K562 (cell line): ENCODE measurements around the gene NDUFB10.

Experiments
- CBFB ChIP-seq: sonication (generic); formaldehyde crosslinking; IDR thresholded peaks from 2 replicates; pipeline ENCODE4 v1.4.0; 2020; ENCODE audit warnings: mild to moderate bottlenecking, missing genetic modification reagents
- EP300 ChIP-seq: IDR thresholded peaks from 2 replicates; pipeline ENCODE4 v1.6.1; 2012; ENCODE audit warnings: low read length, improper control_type of control experiment
- ILF3 ChIP-seq: fragments of 450-650 bp; IDR thresholded peaks from 2 replicates; pipeline ENCODE4 v1.6.1; 2018; ENCODE audit warnings: antibody characterized with exemption, mild to moderate bottlenecking, moderate library complexity, borderline replicate concordance
- NR1H2 ChIP-seq: sonication (generic); formaldehyde crosslinking; IDR thresholded peaks from 2 replicates; pipeline ENCODE4 v1.4.0; 2020; ENCODE audit warnings: mild to moderate bottlenecking, missing genetic modification reagents
- POLR2A ChIP-seq: fragments of 450-650 bp; conservative IDR thresholded peaks from 2 replicates; pipeline ENCODE4 v1.6.1; 2016
- RB1 ChIP-seq: fragments of 450-650 bp; IDR thresholded peaks from 2 replicates; pipeline ENCODE4 v1.6.1; 2017; ENCODE audit warnings: low read depth, mild to moderate bottlenecking
- RFX5 ChIP-seq: IDR thresholded peaks from 2 replicates; pipeline ENCODE4 v1.6.1; 2011; ENCODE audit warnings: low read depth, mild to moderate bottlenecking, improper control_type of control experiment, low read length
- TBL1XR1 ChIP-seq, 2 experiments: IDR thresholded peaks; 2 replicates each; pipeline ENCODE4 v1.6.1; 2012; ENCODE audit warnings: improper control_type of control experiment in 2 of 2, low read length in 2 of 2, mild to moderate bottlenecking in 1 of 2
- YBX1 ChIP-seq: fragments of 450-650 bp; IDR thresholded peaks from 2 replicates; pipeline ENCODE4 v1.7.1; 2016; ENCODE audit warnings: mild to moderate bottlenecking
- ZEB2 ChIP-seq: fragments of 450-650 bp; IDR thresholded peaks from 2 replicates; pipeline ENCODE4 v1.6.1; 2016
- ZNF140 ChIP-seq: fragments of 250-450 bp; sonication (Bioruptor Pico); IDR thresholded peaks from 2 replicates; pipeline ENCODE4 v1.8.0; 2021; ENCODE audit warnings: moderate library complexity, mild to moderate bottlenecking, inconsistent platforms
- TF ChIP-seq, protein P1 (sequence below), 3 experiments: IDR thresholded peaks in 2 of 3; conservative IDR thresholded peaks in 1 of 3; 2 replicates each; pipeline ENCODE4 v1.5.1; 2011 to 2012; ENCODE audit warnings: low read length in 3 of 3, mild to moderate bottlenecking in 3 of 3, control low read depth in 2 of 3, improper control_type of control experiment in 1 of 3, inconsistent platforms in 1 of 3, low read depth in 1 of 3, mixed read lengths in 1 of 3, moderate library complexity in 1 of 3; ENCODE audit not compliant: insufficient read depth in 2 of 3
- TF ChIP-seq, protein P2 (sequence below): fragments of 200-600 bp; sonication (generic); IDR thresholded peaks from one replicate; pipeline ENCODE4 v1.6.1; 2012; ENCODE audit warnings: mild to moderate bottlenecking, low read depth, low read length, inconsistent platforms
- TF ChIP-seq, protein P3 (sequence below): fragments of 450-650 bp; formaldehyde crosslinking; IDR thresholded peaks from 2 replicates; pipeline ENCODE4 v1.4.0; 2022; ENCODE audit warnings: missing genetic modification characterization

DNA sequence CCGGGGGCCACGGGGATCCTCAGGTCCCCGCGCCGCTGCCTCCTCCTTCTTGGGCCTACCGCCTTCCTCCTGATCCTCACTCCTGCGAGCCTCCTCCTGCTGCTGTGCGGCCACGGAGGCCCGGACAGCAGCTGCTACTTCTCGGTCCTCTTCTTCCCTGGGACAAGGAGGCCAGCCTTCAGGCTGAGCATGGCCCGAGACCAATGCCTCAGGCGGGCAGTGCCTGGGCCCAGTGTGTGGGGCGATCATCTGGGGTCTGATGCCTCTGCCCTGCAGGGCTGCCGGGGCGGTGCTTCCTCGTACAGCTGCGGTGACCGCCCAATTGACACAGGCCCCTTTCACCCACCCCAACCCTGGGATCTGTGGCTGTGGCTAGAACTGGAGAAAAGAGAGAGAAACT, 41.7 kb downstream of the NDUFB10 start:
- TF ChIP-seq, protein P1, sequence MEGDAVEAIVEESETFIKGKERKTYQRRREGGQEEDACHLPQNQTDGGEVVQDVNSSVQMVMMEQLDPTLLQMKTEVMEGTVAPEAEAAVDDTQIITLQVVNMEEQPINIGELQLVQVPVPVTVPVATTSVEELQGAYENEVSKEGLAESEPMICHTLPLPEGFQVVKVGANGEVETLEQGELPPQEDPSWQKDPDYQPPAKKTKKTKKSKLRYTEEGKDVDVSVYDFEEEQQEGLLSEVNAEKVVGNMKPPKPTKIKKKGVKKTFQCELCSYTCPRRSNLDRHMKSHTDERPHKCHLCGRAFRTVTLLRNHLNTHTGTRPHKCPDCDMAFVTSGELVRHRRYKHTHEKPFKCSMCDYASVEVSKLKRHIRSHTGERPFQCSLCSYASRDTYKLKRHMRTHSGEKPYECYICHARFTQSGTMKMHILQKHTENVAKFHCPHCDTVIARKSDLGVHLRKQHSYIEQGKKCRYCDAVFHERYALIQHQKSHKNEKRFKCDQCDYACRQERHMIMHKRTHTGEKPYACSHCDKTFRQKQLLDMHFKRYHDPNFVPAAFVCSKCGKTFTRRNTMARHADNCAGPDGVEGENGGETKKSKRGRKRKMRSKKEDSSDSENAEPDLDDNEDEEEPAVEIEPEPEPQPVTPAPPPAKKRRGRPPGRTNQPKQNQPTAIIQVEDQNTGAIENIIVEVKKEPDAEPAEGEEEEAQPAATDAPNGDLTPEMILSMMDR (IDR thresholded peaks at IDR 0.05 in 2 of 3, conservative IDR thresholded peaks at IDR 0.05 in 1 of 3; ENCODE audit: insufficient read depth in 2 of 3, low read depth in 1 of 3, low read length in 3 of 3), result no peak
- TF ChIP-seq EP300, result no peak
- TF ChIP-seq RFX5, result no peak
- no peak for TF ChIP-seq ZEB2
- TF ChIP-seq CBFB (CRISPR knock-in tag), result no peak
- no peak for TF ChIP-seq TBL1XR1 (IDR thresholded peaks at IDR 0.05; ENCODE audit: low read length in 2 of 2)
- TF ChIP-seq, protein P2, sequence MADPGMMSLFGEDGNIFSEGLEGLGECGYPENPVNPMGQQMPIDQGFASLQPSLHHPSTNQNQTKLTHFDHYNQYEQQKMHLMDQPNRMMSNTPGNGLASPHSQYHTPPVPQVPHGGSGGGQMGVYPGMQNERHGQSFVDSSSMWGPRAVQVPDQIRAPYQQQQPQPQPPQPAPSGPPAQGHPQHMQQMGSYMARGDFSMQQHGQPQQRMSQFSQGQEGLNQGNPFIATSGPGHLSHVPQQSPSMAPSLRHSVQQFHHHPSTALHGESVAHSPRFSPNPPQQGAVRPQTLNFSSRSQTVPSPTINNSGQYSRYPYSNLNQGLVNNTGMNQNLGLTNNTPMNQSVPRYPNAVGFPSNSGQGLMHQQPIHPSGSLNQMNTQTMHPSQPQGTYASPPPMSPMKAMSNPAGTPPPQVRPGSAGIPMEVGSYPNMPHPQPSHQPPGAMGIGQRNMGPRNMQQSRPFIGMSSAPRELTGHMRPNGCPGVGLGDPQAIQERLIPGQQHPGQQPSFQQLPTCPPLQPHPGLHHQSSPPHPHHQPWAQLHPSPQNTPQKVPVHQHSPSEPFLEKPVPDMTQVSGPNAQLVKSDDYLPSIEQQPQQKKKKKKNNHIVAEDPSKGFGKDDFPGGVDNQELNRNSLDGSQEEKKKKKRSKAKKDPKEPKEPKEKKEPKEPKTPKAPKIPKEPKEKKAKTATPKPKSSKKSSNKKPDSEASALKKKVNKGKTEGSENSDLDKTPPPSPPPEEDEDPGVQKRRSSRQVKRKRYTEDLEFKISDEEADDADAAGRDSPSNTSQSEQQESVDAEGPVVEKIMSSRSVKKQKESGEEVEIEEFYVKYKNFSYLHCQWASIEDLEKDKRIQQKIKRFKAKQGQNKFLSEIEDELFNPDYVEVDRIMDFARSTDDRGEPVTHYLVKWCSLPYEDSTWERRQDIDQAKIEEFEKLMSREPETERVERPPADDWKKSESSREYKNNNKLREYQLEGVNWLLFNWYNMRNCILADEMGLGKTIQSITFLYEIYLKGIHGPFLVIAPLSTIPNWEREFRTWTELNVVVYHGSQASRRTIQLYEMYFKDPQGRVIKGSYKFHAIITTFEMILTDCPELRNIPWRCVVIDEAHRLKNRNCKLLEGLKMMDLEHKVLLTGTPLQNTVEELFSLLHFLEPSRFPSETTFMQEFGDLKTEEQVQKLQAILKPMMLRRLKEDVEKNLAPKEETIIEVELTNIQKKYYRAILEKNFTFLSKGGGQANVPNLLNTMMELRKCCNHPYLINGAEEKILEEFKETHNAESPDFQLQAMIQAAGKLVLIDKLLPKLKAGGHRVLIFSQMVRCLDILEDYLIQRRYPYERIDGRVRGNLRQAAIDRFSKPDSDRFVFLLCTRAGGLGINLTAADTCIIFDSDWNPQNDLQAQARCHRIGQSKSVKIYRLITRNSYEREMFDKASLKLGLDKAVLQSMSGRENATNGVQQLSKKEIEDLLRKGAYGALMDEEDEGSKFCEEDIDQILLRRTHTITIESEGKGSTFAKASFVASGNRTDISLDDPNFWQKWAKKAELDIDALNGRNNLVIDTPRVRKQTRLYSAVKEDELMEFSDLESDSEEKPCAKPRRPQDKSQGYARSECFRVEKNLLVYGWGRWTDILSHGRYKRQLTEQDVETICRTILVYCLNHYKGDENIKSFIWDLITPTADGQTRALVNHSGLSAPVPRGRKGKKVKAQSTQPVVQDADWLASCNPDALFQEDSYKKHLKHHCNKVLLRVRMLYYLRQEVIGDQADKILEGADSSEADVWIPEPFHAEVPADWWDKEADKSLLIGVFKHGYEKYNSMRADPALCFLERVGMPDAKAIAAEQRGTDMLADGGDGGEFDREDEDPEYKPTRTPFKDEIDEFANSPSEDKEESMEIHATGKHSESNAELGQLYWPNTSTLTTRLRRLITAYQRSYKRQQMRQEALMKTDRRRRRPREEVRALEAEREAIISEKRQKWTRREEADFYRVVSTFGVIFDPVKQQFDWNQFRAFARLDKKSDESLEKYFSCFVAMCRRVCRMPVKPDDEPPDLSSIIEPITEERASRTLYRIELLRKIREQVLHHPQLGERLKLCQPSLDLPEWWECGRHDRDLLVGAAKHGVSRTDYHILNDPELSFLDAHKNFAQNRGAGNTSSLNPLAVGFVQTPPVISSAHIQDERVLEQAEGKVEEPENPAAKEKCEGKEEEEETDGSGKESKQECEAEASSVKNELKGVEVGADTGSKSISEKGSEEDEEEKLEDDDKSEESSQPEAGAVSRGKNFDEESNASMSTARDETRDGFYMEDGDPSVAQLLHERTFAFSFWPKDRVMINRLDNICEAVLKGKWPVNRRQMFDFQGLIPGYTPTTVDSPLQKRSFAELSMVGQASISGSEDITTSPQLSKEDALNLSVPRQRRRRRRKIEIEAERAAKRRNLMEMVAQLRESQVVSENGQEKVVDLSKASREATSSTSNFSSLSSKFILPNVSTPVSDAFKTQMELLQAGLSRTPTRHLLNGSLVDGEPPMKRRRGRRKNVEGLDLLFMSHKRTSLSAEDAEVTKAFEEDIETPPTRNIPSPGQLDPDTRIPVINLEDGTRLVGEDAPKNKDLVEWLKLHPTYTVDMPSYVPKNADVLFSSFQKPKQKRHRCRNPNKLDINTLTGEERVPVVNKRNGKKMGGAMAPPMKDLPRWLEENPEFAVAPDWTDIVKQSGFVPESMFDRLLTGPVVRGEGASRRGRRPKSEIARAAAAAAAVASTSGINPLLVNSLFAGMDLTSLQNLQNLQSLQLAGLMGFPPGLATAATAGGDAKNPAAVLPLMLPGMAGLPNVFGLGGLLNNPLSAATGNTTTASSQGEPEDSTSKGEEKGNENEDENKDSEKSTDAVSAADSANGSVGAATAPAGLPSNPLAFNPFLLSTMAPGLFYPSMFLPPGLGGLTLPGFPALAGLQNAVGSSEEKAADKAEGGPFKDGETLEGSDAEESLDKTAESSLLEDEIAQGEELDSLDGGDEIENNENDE, result no peak
- TF ChIP-seq ZNF140 (CRISPR knock-in tag), result no peak
- no peak for TF ChIP-seq POLR2A
- no peak for TF ChIP-seq ILF3
- TF ChIP-seq, protein P3, sequence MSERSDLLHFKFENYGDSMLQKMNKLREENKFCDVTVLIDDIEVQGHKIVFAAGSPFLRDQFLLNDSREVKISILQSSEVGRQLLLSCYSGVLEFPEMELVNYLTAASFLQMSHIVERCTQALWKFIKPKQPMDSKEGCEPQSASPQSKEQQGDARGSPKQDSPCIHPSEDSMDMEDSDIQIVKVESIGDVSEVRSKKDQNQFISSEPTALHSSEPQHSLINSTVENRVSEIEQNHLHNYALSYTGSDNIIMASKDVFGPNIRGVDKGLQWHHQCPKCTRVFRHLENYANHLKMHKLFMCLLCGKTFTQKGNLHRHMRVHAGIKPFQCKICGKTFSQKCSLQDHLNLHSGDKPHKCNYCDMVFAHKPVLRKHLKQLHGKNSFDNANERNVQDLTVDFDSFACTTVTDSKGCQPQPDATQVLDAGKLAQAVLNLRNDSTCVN (CRISPR knock-in tag), result no peak
- TF ChIP-seq YBX1, result no peak
- no peak for TF ChIP-seq RB1
- TF ChIP-seq NR1H2 (CRISPR knock-in tag), result no peak
